Uterus (tissue), 4 donors: Measurements from ENCODE around the gene TBC1D22B. TPM values are rescaled to one million over a fixed set of nuclear protein-coding genes. Genes with fewer than 3 reads are reported as not detected.

Experiments used
- DNase-seq, 2 donors: peaks; one replicate each; pipeline ENCODE4 v3.0.0-alpha.2; 2019 to 2020
- H3K27ac ChIP-seq, 2 donors: fragments of 200-600 bp; sonication (generic); 1 replicate in 1 of 2; 2 replicates in 1 of 2; pipeline ENCODE4 v1.5.1; 2016 to 2018
- H3K27me3 ChIP-seq, 2 donors: fragments of 200-600 bp; sonication (generic); one replicate each; pipeline ENCODE4 v1.5.1; 2018 to 2019; ENCODE audit warnings: control low read depth in 1 of 2
- H3K36me3 ChIP-seq, 2 donors: fragments of 200-600 bp; sonication (generic); one replicate each; pipeline ENCODE4 v1.5.1; 2019; ENCODE audit warnings: control low read depth in 1 of 2
- H3K4me1 ChIP-seq, 2 donors: fragments of 200-600 bp; sonication (generic); one replicate each; pipeline ENCODE4 v1.5.1; 2018 to 2019; ENCODE audit warnings: control low read depth in 1 of 2
- H3K4me3 ChIP-seq, 2 donors: fragments of 200-600 bp; sonication (generic); 1 replicate in 1 of 2; 2 replicates in 1 of 2; pipeline ENCODE4 v1.5.1; 2018 to 2019; ENCODE audit warnings: mild to moderate bottlenecking in 1 of 2
- H3K9me3 ChIP-seq, 2 donors: fragments of 200-600 bp; sonication (generic); one replicate each; pipeline ENCODE4 v1.5.1; 2019; ENCODE audit warnings: control low read depth in 1 of 2
- POLR2A ChIP-seq, 2 donors: fragments of 450-650 bp; IDR thresholded peaks; one replicate each; pipeline ENCODE4 v1.6.1; 2016; ENCODE audit warnings: antibody characterized with exemption in 2 of 2, mild to moderate bottlenecking in 1 of 2, moderate library complexity in 1 of 2
- intact Hi-C: fragments of 100-400 bp; cut with DNase I; formaldehyde crosslinking; loops from one replicate; pipeline ENCODE4 v1.15.1; 2023; ENCODE audit warnings: low total_unique reads
- total RNA-seq, 4 donors: library from RNA; depleted of rRNA in 3 of 4; stranded (reverse); fragments of >200 nt in 3 of 4; gene quantifications; one replicate each; pipeline versions ENCODE4 v1.1.0 to v1.2.4, GENCODE V29; 2014 to 2023
- TF ChIP-seq, protein P1 (sequence below), 4 experiments: fragments of 200-600 bp in 2 of 4; fragments of 450-650 bp in 2 of 4; sonication (generic) in 2 of 4; IDR thresholded peaks; one replicate each; pipeline ENCODE4 v1.5.1; 2016 to 2019; ENCODE audit warnings: antibody characterized with exemption in 4 of 4, mild to moderate bottlenecking in 2 of 4, moderate library complexity in 1 of 4
- donor health status: DM: yes; HTN: yes; CAD: no.

TBC1D22B gene
- total RNA-seq, 4 donors from 2014 or later = 4.1 to 15.4 (median 7.5) TPM

DNA sequence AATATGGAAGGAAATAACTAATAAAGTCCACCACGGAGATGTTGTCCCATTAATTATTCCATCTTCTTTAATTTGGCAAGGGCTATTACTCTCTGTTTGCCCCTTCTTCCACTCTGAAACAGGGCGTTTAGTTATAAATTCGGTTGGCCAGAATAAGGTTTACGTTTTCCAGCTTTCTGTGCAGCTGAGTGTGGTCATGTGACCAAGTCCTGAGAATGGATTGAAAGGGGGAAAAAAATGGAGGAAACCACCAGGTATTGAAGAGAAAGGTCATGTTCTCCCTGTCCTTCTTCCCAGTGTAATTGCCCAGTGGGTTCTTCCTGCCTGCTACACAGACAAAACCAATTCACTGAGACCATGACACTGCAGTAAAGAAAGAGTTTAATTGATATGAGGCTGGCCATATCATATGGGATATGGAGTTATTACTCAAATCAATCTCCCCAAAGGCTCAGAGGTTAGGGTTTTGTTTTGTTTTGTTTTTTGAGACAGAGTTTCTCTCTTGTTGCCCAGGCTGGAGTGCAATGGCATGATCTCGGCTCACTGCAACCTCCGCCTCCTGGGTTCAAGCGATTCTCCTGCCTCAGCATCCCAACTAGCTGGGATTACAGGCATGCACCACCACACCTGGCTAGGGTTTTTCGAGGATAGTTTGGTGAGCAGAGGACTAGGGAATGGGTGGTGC, 14.3 kb upstream of the TBC1D22B start:
- peaks cover 0 to 15% of the 10 kb centered on the region in 2 donors for H3K4me1 ChIP-seq
- no peak overlapping the region for H3K4me3 ChIP-seq
- TF ChIP-seq, protein P1, sequence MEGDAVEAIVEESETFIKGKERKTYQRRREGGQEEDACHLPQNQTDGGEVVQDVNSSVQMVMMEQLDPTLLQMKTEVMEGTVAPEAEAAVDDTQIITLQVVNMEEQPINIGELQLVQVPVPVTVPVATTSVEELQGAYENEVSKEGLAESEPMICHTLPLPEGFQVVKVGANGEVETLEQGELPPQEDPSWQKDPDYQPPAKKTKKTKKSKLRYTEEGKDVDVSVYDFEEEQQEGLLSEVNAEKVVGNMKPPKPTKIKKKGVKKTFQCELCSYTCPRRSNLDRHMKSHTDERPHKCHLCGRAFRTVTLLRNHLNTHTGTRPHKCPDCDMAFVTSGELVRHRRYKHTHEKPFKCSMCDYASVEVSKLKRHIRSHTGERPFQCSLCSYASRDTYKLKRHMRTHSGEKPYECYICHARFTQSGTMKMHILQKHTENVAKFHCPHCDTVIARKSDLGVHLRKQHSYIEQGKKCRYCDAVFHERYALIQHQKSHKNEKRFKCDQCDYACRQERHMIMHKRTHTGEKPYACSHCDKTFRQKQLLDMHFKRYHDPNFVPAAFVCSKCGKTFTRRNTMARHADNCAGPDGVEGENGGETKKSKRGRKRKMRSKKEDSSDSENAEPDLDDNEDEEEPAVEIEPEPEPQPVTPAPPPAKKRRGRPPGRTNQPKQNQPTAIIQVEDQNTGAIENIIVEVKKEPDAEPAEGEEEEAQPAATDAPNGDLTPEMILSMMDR (IDR thresholded peaks at IDR 0.05) = no peak
- TF ChIP-seq POLR2A (IDR thresholded peaks at IDR 0.05) = no peak
- intact Hi-C loops = no loop called here
- DNase-seq = no peak
- no peaks in the 10 kb centered on the region for H3K9me3 ChIP-seq
- H3K27ac ChIP-seq = peak overlapping the region; percentile 91 to 97
- no peaks in the 10 kb centered on the region for H3K36me3 ChIP-seq
- H3K27me3 ChIP-seq = no peaks in the 10 kb centered on the region

DNA sequence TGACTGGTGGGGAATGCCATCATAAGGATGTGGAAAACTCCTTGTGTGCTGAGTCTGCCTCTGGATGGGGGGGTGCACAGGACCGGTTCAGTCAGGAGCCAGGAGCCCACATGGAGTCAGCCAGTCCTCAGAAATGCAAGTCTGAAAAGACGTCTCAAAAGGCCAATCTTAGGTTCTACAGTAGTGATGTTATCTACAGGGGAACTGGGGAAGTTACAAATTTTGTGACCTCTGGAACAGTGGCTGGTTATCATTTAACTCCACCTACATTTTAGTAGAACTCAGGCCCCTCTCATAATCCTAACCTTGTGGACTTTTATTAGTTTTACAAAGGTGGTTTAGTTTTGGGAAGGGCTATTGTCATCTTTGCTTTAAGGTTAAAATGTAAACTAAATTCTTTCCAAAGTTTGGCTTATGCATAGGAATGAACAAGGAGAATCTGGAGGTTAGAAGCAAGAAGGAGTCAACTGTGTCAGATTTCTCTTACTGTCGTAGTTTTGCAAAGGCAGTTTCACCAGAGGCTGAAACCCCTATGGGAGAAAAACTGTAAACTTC, 13.7 kb upstream of the TBC1D22B start:
- intact Hi-C loops = no loop called here
- Histone ChIP-seq H3K36me3 (no peaks in the 10 kb centered on the region), H3K4me3 (no peak overlapping the region), H3K4me1 (peaks cover 0 to 15% of the 10 kb centered on the region in 2 donors), H3K27ac (peak overlapping the region; percentile 91 to 97), H3K27me3 (no peaks in the 10 kb centered on the region), H3K9me3 (no peaks in the 10 kb centered on the region)
- TF ChIP-seq, protein P1 (IDR thresholded peaks at IDR 0.05) = no peak
- DNase-seq = no peak

DNA sequence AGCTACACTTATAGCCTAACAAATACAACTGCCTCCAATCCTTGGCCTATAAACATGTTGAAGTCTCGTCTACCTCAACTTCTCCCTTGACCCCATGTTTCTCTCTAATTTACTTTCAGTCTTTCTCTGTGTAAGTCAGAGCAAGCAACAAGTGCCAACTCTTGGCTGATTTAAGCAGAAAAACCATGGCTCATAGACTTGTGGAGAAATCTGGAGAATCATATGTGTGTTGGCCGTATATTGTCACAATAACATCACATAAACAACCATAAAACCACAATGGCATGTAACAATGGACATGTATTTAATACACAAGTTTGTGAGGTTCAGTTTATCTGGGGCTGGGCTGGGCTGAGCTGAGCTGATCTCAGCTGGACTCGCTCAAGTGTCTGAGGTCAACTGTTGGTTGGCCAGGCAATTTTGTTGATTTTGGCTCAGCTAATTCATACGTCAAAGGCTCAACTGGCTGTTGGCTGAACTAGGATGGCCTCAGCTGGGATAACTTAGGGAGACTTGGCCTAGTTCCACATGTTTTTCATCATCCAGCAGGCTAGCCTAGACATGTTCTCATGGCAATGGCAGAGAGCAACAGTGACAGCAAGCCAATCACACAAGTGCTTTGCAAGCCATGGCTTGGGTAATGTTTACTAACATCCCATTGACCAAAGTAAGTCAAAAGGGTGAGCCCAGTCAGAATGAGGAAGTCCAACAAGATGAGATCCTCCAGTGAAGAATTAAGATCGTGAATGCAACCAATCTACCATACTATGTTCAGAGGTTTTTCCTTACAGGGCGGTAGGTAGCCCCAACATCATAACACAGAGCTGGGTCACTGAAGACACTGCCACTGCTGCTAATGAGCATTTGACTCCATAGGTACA, 12.9 kb upstream of the TBC1D22B start:
- Histone ChIP-seq H3K36me3 (no peaks in the 10 kb centered on the region), H3K27ac (peak overlapping the region; percentile 91 to 97), H3K4me1 (peaks cover 0 to 15% of the 10 kb centered on the region in 2 donors), H3K9me3 (no peaks in the 10 kb centered on the region), H3K27me3 (no peaks in the 10 kb centered on the region), H3K4me3 (no peak overlapping the region)
- intact Hi-C loops = no loop called here
- TF ChIP-seq, protein P1 (IDR thresholded peaks at IDR 0.05) = no peak
- TF ChIP-seq POLR2A (IDR thresholded peaks at IDR 0.05) = peak in 1 of 2 donors; percentile 36
- DNase-seq = peak; percentile 85 to 93

DNA sequence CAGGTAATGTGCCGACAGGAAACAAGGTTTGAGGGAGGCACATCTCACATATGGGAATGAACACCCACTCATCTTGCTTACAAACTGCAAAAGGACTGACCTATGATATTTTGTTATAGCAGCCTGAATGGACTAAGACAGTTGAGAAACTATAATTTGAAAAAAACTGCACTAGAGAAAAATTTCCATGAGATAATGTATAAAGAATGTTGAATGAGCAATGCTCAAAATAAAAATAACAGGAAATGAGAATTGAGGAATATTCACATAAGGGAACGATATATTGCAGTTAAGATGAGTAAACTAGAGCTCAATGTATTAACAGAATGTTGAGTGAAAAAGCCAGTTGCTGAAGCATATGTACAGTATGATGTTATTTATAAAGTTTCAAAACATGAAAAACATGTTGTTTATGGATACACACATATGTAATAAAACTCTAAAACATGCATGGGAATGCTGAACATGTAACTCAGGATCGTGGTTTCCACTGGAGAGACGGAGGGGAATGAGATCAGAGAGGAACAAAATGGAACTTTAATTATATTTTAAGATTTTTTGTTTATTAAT, 6.3 kb upstream of the TBC1D22B start:
- Histone ChIP-seq H3K9me3 (no peaks in the 10 kb centered on the region), H3K4me1 (no peaks in the 10 kb centered on the region), H3K36me3 (no peaks in the 10 kb centered on the region), H3K27ac (no peak overlapping the region), H3K4me3 (no peak overlapping the region), H3K27me3 (no peaks in the 10 kb centered on the region)
- intact Hi-C loops = no loop called here
- no peak for DNase-seq
- TF ChIP-seq, protein P1 (IDR thresholded peaks at IDR 0.05) = no peak
- TF ChIP-seq POLR2A (IDR thresholded peaks at IDR 0.05) = no peak
